DMS53 (cell line): Measurements from ENCODE around the gene KCNIP4.
A peak's percentile ranks its signal among the peaks of the same experiment; 100 is the strongest.

ENCODE experiments used
- DNase-seq: peaks from one replicate; lab custom pipeline; 2025; lab: John Stamatoyannopoulos, UW

KCNIP4 gene

GRCh38 chr4:21571100-21571499, 377.5 kb downstream of the KCNIP4 start:
- no peak for DNase-seq

GRCh38 chr4:21569638-21570037, 378.9 kb downstream of the KCNIP4 start:
- DNase-seq: no peak

GRCh38 chr4:21555083-21555482, 393.5 kb downstream of the KCNIP4 start:
- DNase-seq: no peak

GRCh38 chr4:21554500-21554899, 394.1 kb downstream of the KCNIP4 start:
- DNase-seq: no peak

- no peak for DNase-seq
Observed at GRCh38 chr4:21554066-21554465, 394.5 kb downstream of the KCNIP4 start.

- DNase-seq: no peak
Observed at GRCh38 chr4:21552455-21552854, 396.1 kb downstream of the KCNIP4 start.

- no peak for DNase-seq
Observed at GRCh38 chr4:21544955-21545354, 403.6 kb downstream of the KCNIP4 start.

GRCh38 chr4:21544415-21544814, 404.2 kb downstream of the KCNIP4 start:
- DNase-seq: no peak

- DNase-seq: no peak
Observed at GRCh38 chr4:21543514-21543913, 405.1 kb downstream of the KCNIP4 start.

GRCh38 chr4:21535898-21536297, 412.7 kb downstream of the KCNIP4 start:
- DNase-seq: peak; percentile 83

- no peak for DNase-seq
Observed at GRCh38 chr4:21531048-21531447, 417.5 kb downstream of the KCNIP4 start.

- no peak for DNase-seq
Observed at GRCh38 chr4:21529214-21529613, 419.4 kb downstream of the KCNIP4 start.

- DNase-seq: no peak
Observed at GRCh38 chr4:21522296-21522695, 426.3 kb downstream of the KCNIP4 start.

- peak; percentile 74 for DNase-seq
Observed at GRCh38 chr4:21517126-21517859, 431.3 kb downstream of the KCNIP4 start.

- no peak for DNase-seq
Observed at GRCh38 chr4:21514022-21514694, 434.4 kb downstream of the KCNIP4 start.

GRCh38 chr4:21512353-21512752, 436.2 kb downstream of the KCNIP4 start:
- peak; percentile 86 for DNase-seq

GRCh38 chr4:21507439-21507838, 441.1 kb downstream of the KCNIP4 start:
- DNase-seq: peak; percentile 49

- no peak for DNase-seq
Observed at GRCh38 chr4:21490682-21491081, 457.9 kb downstream of the KCNIP4 start.

GRCh38 chr4:21476757-21477156, 471.8 kb downstream of the KCNIP4 start:
- DNase-seq: peak; percentile 20

- no peak for DNase-seq
Observed at GRCh38 chr4:21474195-21474594, 474.4 kb downstream of the KCNIP4 start.

GRCh38 chr4:21470535-21470934, 478.0 kb downstream of the KCNIP4 start:
- DNase-seq: peak; percentile 85

GRCh38 chr4:21469438-21470300, 478.9 kb downstream of the KCNIP4 start:
- DNase-seq: peak; percentile 72

GRCh38 chr4:21467551-21467950, 481.0 kb downstream of the KCNIP4 start:
- no peak for DNase-seq
